NCI-H2107 (cell line): ENCODE data around the gene DPP6.

ENCODE experiments used
- DNase-seq: peaks from one replicate; lab custom pipeline; 2025; lab: John Stamatoyannopoulos, UW

Gene DPP6

DNA sequence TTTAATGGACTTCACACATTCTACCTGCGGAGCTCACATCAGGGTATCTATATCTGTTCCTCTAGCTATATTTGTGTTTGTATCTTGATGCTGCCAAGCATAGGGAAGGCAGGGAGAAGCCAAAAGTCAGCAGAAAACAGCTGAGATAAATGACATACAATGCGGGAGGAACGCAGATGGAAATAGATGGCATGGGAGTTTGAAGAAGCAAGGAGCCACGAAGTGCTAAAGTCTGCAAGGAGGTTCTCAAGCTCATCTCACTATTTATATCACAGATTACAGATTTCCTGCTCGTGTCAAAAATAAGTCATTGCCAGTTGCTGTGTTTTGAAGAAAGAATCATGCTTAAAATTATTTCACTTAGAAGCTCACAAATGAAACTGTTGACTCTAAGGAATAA lies 180.5 kb downstream of the DPP6 start:
- DNase-seq: no peak

DNA sequence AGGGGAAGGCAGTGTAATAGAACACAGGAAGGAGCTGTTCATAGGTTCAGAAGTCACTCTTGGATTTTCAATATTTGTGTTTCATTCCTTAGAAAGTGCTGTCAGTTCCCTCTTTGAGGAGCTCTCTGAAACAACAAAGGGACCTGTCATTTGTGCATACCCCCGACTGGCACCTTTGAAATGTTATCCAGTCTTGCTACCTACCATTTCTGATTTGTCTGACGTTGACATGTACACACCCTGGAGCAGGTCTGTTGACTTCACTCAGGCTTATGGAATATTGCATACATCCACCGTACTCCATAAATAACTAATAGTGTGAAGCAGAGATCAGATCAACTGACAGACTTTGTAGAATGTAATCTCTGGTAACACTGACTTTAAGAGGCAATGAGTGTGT lies 189.8 kb downstream of the DPP6 start:
- no peak for DNase-seq

DNA sequence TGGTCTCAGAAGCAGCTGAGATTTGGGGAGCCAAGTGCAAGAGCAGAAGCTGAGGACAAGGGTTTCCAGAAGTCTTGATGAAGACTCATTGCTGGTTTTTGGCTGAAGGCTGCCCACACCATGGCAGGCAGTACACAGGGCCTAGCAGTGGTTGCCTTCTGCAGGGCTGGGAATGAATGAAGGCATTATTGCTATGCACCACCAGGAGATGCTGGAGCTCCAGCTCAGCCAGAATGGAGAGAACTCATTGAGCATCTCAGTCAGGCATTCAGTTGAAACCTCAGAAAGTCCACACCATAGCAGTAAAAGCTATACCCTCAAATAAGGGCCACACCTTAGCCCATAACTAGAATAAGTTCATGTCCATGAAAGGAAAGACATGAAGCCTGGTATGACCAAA lies 190.5 kb downstream of the DPP6 start:
- no peak for DNase-seq

DNA sequence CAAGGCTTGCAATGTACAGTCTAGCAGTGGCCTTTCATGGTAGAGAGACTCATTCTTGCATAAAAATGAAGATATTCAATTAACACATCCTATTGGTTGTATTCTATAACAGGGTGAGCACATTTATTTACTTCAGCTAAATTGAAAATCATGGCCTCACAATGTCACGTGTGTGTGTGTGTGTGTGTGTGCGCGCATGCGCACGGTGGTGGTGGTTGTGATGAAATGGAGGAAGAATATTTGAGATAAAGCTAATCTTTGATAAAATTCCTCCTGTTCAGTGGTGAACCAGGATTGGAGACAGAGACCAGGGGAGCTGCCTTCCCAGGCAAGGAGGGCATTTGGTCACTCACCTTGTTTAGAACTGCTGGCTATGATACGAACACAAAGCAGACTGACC lies 199.8 kb downstream of the DPP6 start:
- no peak for DNase-seq

DNA sequence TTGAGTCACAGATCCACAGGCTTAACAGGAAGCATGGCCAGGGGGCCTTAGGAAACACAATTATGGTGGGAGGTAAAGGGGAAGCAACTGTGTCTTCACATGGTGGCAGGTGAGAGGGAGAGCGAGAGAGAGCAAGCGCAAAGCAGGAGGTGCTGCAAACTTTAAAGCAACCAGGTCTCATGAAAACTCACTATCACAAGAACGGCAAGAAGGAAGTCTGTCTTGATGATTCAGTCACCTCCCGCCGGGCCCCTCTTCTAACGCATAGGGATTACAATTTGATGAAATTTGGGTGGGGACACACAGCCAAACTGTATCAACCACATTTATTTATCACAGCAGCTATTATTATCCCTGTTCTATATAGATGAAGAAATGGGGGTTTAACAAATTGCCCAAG lies 201.6 kb downstream of the DPP6 start:
- no peak for DNase-seq

DNA sequence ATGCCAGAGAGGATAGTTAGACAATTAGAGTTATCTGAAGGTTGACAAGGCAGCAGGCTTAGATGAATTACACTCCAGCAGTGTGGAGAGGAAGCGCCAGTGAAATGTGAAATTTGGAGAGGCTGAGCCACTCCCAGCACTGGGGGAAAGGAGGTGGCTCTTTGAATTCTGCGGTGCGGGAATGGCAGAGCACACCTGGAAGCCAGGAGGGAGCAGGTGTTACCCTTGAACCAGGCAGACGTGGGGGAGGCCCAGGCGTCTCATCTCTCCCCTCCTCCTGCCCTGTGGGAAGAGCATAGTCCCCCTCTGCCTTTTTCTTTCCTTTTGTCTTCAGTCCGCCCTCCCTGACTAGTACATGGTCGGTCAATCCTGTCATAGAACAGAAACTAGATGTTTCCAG lies 203.1 kb downstream of the DPP6 start:
- peak; percentile 74 for DNase-seq

DNA sequence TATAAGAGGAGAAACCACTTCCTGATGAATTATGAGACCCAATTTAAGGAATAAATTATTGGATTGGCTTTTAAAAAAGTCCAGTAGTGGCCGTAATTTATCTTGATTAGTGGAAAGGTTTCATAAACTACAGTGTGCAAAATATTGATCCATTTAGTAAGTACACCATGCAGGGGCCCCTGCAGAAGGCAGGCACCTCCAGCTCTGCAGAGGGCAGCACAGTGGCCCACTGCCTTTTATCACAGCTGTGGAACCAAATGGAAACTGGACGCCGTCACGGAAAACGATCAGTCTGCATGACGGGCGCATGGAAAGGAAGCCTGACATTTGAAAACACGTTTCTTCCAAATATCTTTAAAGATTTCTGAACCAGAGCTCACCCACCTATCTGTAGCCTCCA lies 204.0 kb downstream of the DPP6 start:
- no peak for DNase-seq

DNA sequence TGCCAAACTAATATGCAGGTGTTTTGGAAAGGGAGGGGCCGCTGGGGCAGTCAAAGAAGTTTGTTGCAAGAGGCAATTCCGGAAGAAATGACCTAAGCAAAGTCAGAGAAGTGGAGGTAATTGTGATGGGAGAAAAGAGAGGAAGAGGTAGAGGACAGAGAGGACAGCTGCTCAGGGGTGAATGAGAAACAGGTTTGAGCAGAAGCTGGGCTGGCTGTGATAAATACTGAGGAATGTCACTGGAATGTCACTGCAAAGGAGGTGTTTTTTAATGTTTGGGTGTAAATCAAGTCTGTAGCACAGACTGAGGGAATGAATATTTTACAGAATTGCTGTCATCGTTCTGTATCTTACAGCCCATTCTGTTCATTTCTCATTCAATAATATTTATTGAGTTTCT lies 207.2 kb downstream of the DPP6 start:
- no peak for DNase-seq

DNA sequence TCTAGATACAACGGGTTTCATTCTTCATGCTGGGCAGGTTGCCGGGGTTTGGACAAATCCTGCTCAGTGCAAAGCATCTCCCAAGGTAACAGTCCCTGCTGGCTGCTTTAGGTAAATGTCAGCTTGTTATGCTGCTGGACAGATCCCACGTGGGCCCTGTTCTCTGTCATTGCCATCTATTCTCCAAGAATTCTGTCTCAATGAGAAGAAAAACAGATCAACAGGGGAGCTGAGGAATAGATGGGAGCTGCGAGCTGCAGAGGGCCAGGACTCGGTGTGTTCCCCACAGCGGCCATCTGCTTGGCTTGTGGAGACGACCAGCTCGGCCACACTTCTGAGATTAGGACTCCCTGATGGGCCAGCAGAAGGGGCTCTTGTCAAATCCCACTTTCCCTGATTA lies 235.2 kb downstream of the DPP6 start:
- DNase-seq: no peak

DNA sequence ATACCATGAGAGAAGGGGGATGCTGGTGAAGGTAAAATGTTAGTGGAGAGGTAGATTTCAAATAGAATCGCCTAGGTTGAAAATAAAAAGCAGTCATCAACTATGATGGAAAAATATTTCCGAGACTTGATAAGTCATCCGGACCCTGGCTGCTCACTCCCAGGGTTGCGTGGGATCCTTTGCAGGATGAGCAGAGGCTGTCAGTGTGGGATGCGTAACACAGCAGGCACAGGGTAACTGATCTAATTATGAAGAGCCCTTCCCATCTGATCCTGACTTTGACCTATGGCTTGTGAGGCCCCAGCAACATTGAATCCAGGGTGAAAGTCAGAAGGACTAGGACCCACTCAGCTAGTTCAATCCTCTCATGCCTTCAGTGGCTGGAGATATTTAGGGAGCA lies 236.9 kb downstream of the DPP6 start:
- no peak for DNase-seq

DNA sequence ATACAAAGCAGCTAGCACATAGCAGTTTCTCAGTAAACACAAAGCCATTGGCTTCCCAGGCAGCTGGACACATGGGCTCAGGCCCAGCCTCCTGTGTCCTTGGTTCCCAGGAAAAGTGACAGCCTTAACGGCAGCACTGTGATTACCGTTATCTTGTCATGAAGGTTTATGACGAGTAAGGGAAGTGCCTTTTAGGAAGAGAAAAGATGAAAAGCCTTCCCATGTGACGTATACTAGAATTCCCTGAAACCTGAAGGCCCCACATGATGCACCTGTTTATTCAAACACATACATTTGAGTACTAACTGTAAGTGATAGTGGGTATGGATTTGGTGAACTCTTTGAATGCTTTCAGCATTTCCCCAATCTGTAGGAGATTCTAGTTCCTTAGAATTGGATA lies 244.2 kb downstream of the DPP6 start:
- no peak for DNase-seq

DNA sequence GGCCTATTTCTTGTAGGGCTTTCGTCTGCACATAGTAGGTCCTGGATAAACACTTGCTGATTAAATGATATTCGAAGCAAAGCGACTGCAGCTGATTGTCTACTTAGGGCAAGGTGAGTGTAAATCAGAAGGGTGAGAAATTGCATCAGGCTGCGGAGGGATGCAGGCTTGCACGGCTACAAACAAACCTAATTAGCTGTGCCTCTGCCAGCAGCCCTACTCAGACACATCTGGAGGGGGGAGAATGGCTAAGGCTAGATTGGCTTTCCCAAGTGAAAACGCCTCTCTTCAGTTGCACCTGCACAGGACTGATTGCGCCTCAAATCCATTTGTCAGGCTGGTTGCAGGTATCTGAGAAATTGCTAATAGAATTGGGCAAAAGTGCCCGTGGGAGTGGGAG lies 247.5 kb downstream of the DPP6 start:
- no peak for DNase-seq

DNA sequence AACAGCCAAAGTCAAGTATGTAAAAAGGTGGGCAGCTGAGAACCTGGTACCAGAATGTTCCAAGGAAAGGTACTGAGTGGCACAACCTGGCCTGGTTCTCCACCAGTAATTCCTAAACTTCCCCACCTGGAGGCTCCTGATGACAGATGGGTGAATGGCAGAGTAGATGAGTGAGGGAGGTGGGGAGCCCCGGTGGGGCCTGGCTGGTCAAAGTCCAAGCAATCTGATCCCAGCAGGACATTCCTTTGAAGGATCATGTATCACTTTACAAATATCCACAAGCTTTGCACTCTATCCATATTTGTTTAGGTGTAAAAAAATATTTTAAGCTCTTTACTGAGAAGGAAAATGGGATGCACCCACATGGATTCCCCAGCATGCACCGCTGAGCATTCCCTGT lies 250.2 kb downstream of the DPP6 start:
- DNase-seq: no peak

DNA sequence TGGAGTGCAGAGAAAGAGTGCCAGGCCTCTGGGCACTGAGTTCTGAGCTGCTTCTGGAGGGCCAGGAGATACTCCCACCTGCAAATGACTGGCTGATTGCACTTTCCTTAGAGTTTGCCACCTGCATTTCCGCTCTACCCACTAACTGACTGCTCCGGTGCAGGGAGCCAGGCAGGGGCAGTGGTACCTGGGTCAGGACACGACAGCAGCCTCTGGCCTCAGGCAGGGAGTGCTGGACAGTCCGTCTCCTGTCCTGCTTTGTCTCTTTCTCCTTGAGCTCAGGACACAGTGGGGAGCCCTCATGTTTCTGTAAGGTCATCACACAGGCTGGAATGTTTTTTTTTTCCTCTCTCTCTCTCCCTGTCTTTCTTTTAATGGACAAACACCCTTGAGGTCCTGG lies 252.0 kb downstream of the DPP6 start:
- no peak for DNase-seq

DNA sequence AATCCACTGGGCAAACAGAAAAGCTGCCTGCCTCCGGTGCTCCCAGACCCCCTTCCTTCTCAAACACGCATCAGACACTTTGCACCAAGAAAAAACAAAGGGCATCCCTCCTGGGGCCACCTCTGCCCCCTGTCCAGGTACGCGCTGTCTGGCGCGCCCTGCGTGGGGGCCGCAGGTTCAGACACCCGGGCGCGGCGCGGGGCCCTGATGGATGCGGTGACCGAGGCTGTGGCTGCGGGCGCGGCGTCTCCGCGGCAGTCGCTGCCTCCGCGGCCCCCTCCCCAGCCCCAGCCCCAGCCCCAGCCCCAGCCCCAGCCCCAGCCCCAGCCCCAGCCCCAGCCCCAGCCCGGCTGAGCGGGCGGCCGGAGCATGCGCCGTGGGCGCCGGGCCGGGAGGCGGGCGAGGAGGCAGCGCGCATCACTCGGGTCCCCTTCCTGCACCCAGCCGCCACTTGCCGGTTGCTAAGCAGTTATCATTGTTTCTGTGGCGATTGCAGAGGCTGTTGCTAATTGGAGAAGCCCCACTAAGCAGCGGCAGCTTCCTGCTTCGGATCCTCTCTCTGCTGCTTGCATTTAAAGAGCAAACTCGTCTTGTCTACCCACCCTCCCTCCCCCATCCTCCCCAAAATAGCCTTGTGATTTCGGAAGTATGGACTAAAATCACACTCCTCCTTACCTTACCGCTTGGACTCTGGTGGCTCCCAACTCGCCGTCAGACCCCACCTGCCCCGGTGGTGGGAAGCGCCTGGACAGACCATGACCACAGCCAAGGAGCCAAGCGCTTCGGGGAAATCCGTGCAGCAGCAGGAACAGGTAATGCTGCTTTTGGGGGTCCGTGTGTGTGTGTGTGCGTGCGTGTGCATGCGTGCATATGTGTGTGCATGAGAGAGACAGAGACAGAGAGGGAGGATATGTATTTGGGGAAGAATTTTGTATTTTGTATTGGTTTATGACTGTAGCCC lies 252.8 kb downstream of the DPP6 start:
- no peak for DNase-seq

DNA sequence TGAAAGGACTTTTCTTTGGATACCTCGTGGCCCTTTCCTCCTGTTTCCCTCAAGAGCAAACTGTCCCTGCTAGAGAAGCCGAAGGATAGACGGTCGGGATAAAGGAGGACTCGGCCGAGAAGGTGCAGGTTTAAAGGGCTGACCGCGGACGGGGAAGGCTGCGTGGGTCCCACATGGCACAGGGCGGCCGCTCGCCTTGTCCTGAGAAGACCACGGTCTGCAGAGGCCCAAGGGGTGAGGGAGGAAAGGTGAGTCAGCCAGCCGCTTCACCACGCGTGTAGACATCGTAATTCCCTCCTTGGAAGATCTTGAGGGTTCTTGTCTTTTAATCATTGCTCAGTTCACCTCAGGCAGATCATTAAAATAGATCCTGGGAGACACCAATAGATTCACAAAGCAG lies 253.8 kb downstream of the DPP6 start:
- DNase-seq: no peak

DNA sequence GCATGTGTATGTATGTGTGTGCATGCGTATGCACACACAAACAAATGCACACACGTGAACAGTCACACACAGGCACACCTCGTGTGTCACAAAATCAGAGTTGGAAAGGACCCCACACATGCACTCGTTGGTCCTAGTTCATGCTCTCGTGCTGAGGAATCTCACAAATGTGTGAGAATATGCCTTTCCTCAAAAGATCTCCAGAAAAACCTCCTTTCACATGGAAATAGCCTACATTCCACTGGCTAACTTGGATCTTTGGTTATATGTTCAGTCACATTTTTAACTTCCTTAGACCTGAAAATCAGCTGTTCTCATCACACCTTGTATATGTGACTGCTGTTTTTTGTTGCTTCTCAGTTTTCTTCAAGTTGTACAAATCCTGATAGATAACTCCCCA lies 256.7 kb downstream of the DPP6 start:
- no peak for DNase-seq

DNA sequence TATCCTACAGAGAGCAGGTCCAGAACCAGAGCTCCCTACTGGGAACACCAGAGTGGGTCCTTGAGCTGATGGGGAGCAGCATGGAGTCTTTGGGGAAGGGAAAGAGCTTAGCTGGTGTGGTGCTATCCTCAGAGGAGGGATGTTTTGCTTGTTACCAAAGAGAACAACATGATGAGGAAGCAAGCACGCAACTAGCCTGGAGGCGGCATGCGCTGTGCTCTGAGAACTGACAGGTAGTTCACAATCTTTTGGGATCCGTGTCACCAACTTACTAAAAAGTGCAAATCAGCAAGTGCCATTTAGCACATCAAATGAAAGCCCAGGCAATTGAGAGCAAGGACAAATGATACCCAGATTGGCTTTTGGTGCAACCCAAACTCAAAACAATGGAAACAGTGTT lies 257.9 kb downstream of the DPP6 start:
- DNase-seq: no peak

DNA sequence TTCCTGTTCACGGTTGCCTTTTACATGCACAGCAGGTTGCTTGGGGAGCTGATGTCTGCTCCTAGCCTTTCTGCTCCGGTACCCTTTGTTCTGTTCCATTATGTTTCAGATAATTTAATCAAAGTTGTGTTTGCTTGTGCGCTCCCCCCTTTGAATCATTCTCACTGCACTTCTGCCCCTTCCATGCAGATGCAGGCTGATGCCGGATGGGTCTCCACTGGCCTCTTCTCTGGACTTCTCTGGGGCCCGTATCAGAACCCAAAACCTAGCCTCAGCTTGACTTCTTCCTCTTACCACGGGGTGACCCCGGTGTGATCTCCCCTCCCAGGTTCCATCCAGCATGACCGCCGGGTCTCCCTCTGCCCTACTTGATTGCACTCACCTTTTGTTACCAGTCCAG lies 272.0 kb downstream of the DPP6 start:
- DNase-seq: no peak

DNA sequence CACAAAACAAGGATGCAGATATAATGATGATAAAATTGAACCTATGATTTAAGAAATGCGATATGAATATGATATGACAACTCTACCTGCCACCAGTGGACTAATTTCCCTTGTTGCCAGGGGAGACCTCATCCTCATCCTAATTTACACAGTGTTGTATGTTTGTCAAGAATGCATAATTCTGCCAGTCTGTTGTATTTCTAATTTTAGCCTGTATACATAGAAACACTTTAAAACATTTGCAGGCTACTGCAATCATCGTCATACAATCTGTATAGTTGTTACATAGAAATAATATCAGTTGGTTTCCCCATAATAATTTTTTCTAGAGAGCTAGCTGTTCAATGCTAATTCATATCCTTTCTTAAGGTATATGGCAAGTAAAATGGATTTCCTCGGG lies 274.2 kb downstream of the DPP6 start:
- no peak for DNase-seq

DNA sequence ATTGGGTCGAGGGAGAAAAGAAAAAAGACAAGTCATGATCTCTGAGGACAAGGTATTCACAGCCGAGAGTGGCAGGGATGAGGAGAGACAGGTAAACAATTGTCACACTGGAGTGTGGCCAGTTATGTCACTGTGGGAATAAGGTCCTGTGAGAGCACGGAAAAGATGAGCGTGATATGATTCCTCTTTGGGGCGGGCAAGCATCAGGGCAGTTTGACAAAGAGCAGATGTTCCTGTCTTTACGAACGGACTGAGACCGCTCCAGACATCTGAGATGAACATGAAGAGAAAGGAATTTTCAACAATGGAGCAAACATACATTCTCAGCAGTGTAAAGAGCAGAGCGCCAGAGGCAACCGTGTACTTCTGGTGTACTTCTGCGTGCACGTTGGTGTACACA lies 278.1 kb downstream of the DPP6 start:
- DNase-seq: no peak

DNA sequence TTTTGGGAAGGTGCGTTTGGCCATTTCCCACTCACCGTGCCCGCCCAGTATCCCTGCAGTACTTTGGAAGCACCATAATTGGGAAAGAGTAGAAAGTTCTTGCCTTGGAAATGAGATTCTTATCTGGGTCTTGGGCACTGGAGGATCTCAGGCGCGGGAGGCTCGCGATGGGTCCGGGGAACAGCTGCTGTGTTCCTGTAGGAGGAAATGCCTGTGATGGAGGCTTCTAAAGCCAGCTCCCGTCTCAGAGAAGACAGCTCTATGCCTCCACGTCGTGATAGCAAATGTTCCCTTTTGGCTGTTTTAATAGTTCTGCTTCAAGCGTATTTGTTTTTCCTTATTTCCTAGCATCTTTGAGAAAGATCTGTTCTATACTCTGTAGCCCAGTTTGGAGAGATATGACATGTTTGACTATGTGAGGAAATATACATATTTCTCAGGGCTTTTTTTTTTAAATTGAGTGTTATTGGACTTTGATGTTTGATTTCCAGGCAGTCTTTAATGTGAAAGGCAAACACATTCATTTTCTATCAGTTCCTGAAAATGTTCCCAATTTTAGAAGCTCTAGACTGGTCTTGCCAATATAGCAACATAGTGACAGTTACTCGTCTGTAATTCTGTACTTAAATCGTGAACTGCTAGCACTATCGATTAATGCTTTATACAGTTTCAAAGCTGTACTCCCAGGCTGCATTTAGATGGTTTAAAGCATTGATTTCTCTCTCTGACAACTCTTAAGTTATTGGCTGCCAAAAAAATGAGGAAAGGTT lies 280.8 kb downstream of the DPP6 start:
- DNase-seq: no peak

DNA sequence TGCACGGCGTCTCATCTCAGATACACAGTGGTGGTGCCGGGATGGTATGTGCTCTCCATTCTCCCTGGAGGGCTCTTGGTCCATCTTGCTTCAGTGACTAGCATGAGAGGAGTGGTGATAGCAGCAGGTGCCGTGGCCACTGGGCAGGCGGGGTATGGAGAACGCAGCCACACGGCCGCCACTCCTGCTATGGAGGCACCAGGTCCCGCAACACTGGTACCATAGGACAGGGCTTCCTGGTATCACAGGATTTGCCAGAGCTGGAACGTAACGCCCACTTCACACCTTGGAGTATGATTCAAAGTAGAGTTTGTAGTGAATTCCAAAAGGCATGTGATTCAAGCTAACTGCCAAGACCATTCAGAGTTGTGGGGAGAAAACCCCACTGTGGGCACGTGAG lies 284.1 kb downstream of the DPP6 start:
- DNase-seq: no peak
